Cardiac muscle cell (in vitro differentiated cells and primary cell): ENCODE results near the gene NCBP2. TPM values are rescaled to one million over a fixed set of nuclear protein-coding genes. Genes with fewer than 3 reads are reported as not detected.

Experiments used
- DNase-seq, 2 donors: peaks; one replicate each; pipeline versions ENCODE4 v3.0.0 to v3.0.0-alpha.2; 2010 to 2017; ENCODE audit warnings: low read depth in 1 of 2, low spot score in 1 of 2
- H3K27ac ChIP-seq: fragments of 200-600 bp; sonication (generic); 2 replicates; pipeline ENCODE4 v1.5.1; 2016
- H3K27me3 ChIP-seq: fragments of 200-600 bp; sonication (generic); 2 replicates; pipeline ENCODE4 v1.6.0; 2016; ENCODE audit warnings: control low read depth
- H3K36me3 ChIP-seq: fragments of 200-600 bp; sonication (generic); 2 replicates; pipeline ENCODE4 v1.5.1; 2016; ENCODE audit warnings: control low read depth
- H3K4me1 ChIP-seq: fragments of 200-600 bp; sonication (generic); 2 replicates; pipeline ENCODE4 v1.8.1; 2017; ENCODE audit warnings: low read depth, mild to moderate bottlenecking, mixed run types
- H3K4me3 ChIP-seq: fragments of 200-600 bp; sonication (generic); 2 replicates; pipeline ENCODE4 v1.5.1; 2016; ENCODE audit warnings: mild to moderate bottlenecking
- H3K9me3 ChIP-seq: fragments of 200-600 bp; sonication (generic); 2 replicates; pipeline ENCODE4 v1.5.1; 2017; ENCODE audit warnings: low read depth, mild to moderate bottlenecking, control low read depth
- polyA plus RNA-seq: library from polyadenylated mRNA; unstranded; fragments of >200 nt; fragmentation: Nextera tagmentation; extraction: Ambion mirVana; gene quantifications from 2 replicates; pipeline ENCODE4 v1.2.1, GENCODE V29; 2016
- total RNA-seq: library from RNA; depleted of rRNA; stranded (reverse); fragments of >200 nt; gene quantifications from 2 replicates; pipeline ENCODE4 v1.2.3, GENCODE V29; 2016
- TF ChIP-seq, protein P1 (sequence below): IDR thresholded peaks from 2 replicates; pipeline ENCODE4 v1.5.1; 2012; ENCODE audit warnings: low read depth, mild to moderate bottlenecking, low read length

The NCBP2 gene
- total and polyA plus RNA-seq, 2 experiments from 2014 or later = 52.9 to 98.9 TPM

DNA sequence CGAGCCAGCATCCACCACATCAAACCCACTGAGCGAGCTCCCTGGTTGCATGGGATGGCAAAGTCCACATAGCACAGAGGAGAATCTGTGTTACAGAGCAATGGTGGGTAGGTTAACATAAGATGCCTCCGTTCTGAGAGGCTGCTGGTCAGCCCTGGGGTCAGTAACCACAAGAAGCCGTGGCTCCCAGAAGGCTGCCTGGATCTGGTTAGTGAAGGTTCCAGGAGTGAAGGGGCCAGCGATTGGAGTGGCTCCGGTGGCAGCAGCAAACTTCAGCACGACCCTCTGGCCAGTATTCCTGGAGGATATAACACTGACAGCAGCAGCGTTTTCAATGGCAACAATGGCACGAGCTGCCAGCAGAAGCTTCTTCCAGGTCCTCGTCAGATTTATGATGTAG is 44.7 kb upstream of the NCBP2 start:
- H3K36me3 ChIP-seq = no peaks in the 10 kb centered on the region
- no peak for DNase-seq
- TF ChIP-seq, protein P1, sequence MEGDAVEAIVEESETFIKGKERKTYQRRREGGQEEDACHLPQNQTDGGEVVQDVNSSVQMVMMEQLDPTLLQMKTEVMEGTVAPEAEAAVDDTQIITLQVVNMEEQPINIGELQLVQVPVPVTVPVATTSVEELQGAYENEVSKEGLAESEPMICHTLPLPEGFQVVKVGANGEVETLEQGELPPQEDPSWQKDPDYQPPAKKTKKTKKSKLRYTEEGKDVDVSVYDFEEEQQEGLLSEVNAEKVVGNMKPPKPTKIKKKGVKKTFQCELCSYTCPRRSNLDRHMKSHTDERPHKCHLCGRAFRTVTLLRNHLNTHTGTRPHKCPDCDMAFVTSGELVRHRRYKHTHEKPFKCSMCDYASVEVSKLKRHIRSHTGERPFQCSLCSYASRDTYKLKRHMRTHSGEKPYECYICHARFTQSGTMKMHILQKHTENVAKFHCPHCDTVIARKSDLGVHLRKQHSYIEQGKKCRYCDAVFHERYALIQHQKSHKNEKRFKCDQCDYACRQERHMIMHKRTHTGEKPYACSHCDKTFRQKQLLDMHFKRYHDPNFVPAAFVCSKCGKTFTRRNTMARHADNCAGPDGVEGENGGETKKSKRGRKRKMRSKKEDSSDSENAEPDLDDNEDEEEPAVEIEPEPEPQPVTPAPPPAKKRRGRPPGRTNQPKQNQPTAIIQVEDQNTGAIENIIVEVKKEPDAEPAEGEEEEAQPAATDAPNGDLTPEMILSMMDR = no peak
- no peak overlapping the region for H3K27ac ChIP-seq
- H3K4me3 ChIP-seq = no peak overlapping the region
- peaks cover 17% of the 10 kb centered on the region for H3K4me1 ChIP-seq
- no peaks in the 10 kb centered on the region for H3K9me3 ChIP-seq
- H3K27me3 ChIP-seq = no peaks in the 10 kb centered on the region

DNA sequence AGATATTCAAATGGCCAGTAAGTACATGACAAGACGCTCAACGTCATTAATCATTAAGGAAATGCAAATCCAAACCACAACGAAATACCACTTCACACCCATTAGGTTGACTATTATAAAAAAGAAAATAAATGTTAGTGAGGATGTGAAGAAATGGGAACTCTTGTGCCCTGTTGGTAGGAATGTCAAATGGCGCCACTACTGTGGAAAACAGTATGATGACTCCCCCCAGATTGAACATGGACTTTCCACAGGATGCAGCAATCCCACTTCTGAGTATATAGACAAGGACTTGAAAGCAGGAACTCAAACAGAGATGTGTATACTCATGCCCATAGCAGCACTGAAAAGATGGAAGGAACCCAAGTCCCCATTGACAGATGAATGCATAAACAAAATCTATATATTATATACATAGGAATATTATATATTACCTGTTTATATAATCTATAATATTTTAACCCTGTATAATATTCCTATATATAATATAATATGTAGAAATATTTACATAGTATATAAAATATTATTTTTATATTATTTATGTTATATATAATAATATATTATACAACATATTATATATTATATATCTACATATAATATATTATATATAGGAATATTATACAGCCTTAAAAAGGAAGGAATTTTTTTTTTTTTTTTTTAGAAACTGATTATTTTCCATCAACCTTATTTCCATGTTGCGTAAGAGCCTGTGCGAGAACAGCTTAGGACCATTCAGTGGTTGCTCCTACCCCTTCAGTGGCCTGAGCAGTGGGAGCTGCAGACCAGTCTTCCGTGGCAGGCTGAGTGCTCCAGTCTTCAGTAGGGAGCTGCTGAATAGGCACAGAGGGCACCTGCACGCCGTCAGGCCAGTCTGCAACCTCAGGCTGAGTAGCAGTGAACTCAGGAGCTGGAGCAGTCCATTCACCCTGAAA is 43.9 kb upstream of the NCBP2 start:
- H3K27me3 ChIP-seq = no peaks in the 10 kb centered on the region
- no peaks in the 10 kb centered on the region for H3K9me3 ChIP-seq
- H3K27ac ChIP-seq = no peak overlapping the region
- H3K36me3 ChIP-seq = no peaks in the 10 kb centered on the region
- TF ChIP-seq, protein P1 = peak; percentile 11
- peaks cover 17% of the 10 kb centered on the region for H3K4me1 ChIP-seq
- H3K4me3 ChIP-seq = no peak overlapping the region
- DNase-seq = no peak

DNA sequence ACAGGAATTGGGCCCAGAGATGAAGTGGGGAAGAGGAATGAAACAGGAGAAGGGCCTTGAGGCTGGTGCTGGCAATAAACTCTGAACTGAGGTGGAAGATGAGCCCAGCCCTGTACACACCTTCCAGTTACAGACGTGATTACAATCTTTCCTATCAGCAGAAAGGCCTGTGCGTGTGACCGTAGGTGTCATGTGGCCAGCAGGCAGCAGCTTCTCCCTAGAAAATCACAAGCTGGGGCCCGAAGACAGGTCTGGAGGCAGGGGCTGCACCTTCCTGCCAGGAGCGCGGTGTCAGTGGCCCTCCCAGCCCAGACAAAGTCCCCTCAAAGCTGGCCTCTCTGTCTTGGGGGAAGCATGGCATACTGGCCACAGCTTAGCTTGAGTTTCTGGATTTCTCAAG is 43.0 kb upstream of the NCBP2 start:
- TF ChIP-seq, protein P1 = no peak
- H3K36me3 ChIP-seq = no peaks in the 10 kb centered on the region
- DNase-seq = no peak

DNA sequence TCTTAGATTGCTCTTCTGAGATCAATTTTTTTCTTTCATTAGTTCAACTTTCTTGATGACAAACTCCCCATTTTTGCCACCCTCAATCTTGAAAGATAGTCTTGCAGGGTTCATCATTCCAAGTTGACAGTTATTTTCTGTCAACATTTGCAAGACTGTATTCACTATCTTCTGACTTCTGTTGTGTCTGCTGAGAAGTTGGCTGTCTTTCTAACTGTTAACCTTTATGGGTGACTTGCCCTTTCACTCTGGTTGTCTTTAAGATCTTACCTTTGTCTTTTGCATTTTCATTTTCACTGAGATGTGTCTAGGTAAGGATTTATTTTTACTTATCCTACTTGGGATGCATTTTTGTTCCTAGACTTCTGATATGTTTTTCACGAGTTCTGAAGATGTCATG is 40.9 kb upstream of the NCBP2 start:
- TF ChIP-seq, protein P1 = no peak
- no peak overlapping the region for H3K4me3 ChIP-seq
- no peak overlapping the region for H3K27ac ChIP-seq
- no peaks in the 10 kb centered on the region for H3K36me3 ChIP-seq
- peaks cover 8% of the 10 kb centered on the region for H3K4me1 ChIP-seq
- no peak for DNase-seq
- H3K9me3 ChIP-seq = no peaks in the 10 kb centered on the region
- H3K27me3 ChIP-seq = no peaks in the 10 kb centered on the region

More for the DNA sequence above, 43.0 kb upstream of the NCBP2 start:
- Histone ChIP-seq H3K4me1 (peaks cover 17% of the 10 kb centered on the region), H3K27me3 (no peaks in the 10 kb centered on the region), H3K9me3 (no peaks in the 10 kb centered on the region), H3K4me3 (no peak overlapping the region), H3K27ac (no peak overlapping the region)

DNA sequence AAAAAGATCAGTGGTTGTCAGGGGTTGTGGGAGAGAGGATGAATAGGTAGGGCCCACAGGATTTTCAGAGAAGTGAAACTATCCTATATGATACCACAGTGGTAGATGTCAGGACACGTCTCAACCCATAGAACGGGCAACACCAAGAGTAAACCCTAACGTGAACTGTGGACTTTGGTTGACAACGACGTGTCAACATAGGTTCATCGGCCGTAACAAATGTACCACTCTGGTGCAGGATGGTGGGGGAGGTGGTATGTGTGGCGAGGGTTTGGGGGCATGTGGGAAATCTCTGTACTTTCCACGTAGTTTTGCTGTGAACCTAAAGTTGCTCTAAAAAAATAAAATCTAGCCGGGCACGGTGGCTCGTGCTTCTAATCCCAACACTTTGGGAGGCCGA is 39.3 kb upstream of the NCBP2 start:
- H3K27me3 ChIP-seq = no peaks in the 10 kb centered on the region
- no peak overlapping the region for H3K27ac ChIP-seq
- H3K4me3 ChIP-seq = no peak overlapping the region
- no peaks in the 10 kb centered on the region for H3K9me3 ChIP-seq
- no peak for DNase-seq
- no peaks in the 10 kb centered on the region for H3K36me3 ChIP-seq
- TF ChIP-seq, protein P1 = no peak
- no peaks in the 10 kb centered on the region for H3K4me1 ChIP-seq
